Measurements from ENCODE around the gene ARID5B. TPM values are rescaled to one million over a fixed set of nuclear protein-coding genes. Genes with fewer than 3 reads are reported as not detected.

ARID5B gene
- total and polyA plus RNA-seq, 2 of the 4 experiments (the other 2 are of a cell fraction), result 41.0 to 125 TPM

DNA sequence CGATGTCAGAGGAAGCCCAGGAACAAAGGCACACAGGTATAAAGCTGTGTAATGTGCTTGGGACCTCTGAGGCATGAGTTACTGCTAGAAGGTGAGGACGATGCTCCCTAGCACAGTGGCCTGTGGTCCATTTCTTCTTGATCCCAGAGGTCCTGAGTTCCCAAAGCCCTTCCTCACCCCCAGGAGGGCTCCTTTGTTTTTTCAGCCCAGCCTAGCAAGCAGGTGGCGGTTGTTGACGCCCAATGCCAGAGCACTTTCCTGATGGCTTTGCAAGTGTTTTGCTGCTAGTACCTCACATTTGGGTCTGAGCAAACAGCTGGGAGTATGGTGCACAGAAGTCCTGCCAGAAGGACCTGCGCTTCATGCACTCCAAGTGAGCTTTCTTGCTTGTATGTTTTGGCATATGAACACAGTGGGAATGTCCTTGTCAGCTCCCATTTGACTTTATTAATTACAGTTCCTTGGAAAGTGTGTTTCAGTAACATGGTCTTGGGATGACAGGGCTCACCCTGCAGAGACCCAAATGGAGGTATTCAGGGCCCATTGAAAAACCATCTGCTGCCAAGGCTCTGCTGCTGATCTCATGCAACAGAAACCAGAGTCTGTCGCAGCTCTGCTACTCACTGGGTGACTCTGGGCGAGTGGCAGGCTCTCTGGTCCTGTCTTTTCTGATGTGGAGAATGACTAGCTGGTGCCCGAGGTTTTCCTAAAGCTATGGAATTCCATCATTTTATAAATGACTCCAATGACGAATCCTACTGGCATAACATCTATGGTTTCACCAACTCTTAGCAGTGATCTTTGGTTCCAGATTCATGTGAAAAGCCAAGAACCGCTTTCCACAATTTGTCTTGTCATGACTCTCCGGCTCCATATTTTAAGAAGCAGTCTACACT is 134.9 kb downstream of the ARID5B start:
- H3K27me3 ChIP-seq (ENCODE audit: control insufficient read depth, insufficient read depth, low read length), result no peaks in the 10 kb centered on the region
- in situ Hi-C loops (cut with MboI; ENCODE audit: low sequenced_read_pairs), result loop anchor here (25.0 kb wide), 3 partner anchors 551 to 1224 kb away; partner anchors contain the start of genes ADO and EGR2
- peak overlapping the region; percentile 11; the same call in 1 of the 2 replicates for H3K9ac ChIP-seq (ENCODE audit: low read depth, low read length)
- peak; percentile 9; the same call in 1 of the 2 replicates for ATAC-seq (ENCODE audit: low read depth)
- peak overlapping the region; percentile 2; the same call in 1 of the 2 replicates for H4K5ac ChIP-seq (ENCODE audit: low read depth, low read length)
- H3K14ac ChIP-seq (replicated peaks; ENCODE audit: low read depth, low read length), result peak overlapping the region; percentile 53
- peak overlapping the region; percentile 12 for H2AK9ac ChIP-seq (replicated peaks; ENCODE audit: low read depth, low read length, poor library complexity)
- peak overlapping the region; percentile 80 for H3K23ac ChIP-seq (ENCODE audit: low read depth, low read length)
- no peak overlapping the region for H2AFZ ChIP-seq (replicated peaks; ENCODE audit: low read length, poor library complexity)
- H3K56ac ChIP-seq (ENCODE audit: extremely low read depth, insufficient read depth, low read length), result peak overlapping the region; percentile 0; the same call in 1 of the 2 replicates
- H3K4me3 ChIP-seq (ENCODE audit: insufficient read depth, low read depth, low read length), result no peak overlapping the region
- peak overlapping the region; percentile 88; the same call in 2 of the 3 replicates for H2BK15ac ChIP-seq (ENCODE audit: low read depth, low read length)
- peaks cover 22% of the 10 kb centered on the region for H3K9me1 ChIP-seq (ENCODE audit: insufficient read depth, low read length)
- intact Hi-C loops (cut with micrococcal nuclease), result no loop called here
- peaks cover 45 to 81% of the 10 kb centered on the region in 2 experiments for H3K79me1 ChIP-seq (ENCODE audit: low read depth in 1 of 2, low read length in 2 of 2)
- ChIA-PET CTCF (interaction anchor here (1.4 kb wide), 1 partner anchor 13 kb away, joined by 4 read pairs; no protein-coding TSS in a partner anchor), POLR2A (ENCODE audit: unreplicated experiment) (no interaction called here)
- H2BK5ac ChIP-seq (ENCODE audit: low read depth, low read length, poor library complexity, severe bottlenecking), result peak overlapping the region; percentile 84
- no peak for DNase-seq
- H2BK120ac ChIP-seq (ENCODE audit: low read depth, low read length), result peak overlapping the region; percentile 80
- WGBS, 2 experiments (ENCODE audit: extremely low coverage in 2 of 2, insufficient read length in 1 of 2), result 60% methylated on average over 1 of the region's 11 CpGs; no CpG with 5 or more reads in 1 of the 2 experiments
- peaks cover 19% of the 10 kb centered on the region for H3K4me1 ChIP-seq (ENCODE audit: control insufficient read depth, insufficient read depth, low read length)
- H3K18ac ChIP-seq (ENCODE audit: low read depth, low read length), result peak overlapping the region; percentile 29
- BruUV-seq (replicated peaks), result no TSS peak
- no peak overlapping the region for H3K4me2 ChIP-seq (ENCODE audit: low read depth, low read length)
- H3K4ac ChIP-seq (ENCODE audit: low read depth, low read length), result peak overlapping the region; percentile 77
- peak overlapping the region; percentile 72 for H2BK20ac ChIP-seq (ENCODE audit: low read depth, low read length)
- H3K9me3 ChIP-seq (ENCODE audit: control insufficient read depth, insufficient read depth, low read length), result no peaks in the 10 kb centered on the region
- no peaks in the 10 kb centered on the region; the same call in 1 of the 2 replicates for H4K20me1 ChIP-seq (ENCODE audit: insufficient read depth, low read length)
- H2AK5ac ChIP-seq (ENCODE audit: low read depth, low read length), result peak overlapping the region; percentile 91
- H3K27ac ChIP-seq (ENCODE audit: insufficient read depth, low read length), result peak overlapping the region; percentile 55
- dilution Hi-C loops (cut with HindIII; ENCODE audit: low sequenced_read_pairs, unreplicated experiment), result no loop called here
- H3K36me3 ChIP-seq (ENCODE audit: control insufficient read depth, insufficient read depth, low read length), result no peaks in the 10 kb centered on the region
- H4K8ac ChIP-seq (ENCODE audit: low read depth in 2 of 2, low read length in 2 of 2), result peak overlapping the region; percentile 48 to 60; a peak in 3 of 4 replicates
- peak overlapping the region; percentile 50 for H4K91ac ChIP-seq (ENCODE audit: insufficient read depth, low read depth, low read length)
- TF ChIP-seq POLR2A (IDR thresholded peaks at IDR 0.05; ENCODE audit: low read depth, low read length) (no peak), RFX5 (IDR thresholded peaks at IDR 0.05; ENCODE audit: low read depth, low read length) (no peak), FOS (IDR thresholded peaks at IDR 0.05; ENCODE audit: low read depth, low read length) (no peak), MXI1 (IDR thresholded peaks at IDR 0.05; ENCODE audit: borderline replicate concordance, low read depth, low read length) (no peak), RAD21 (IDR thresholded peaks at IDR 0.05; ENCODE audit: low read length) (no peak), CHD1 (IDR thresholded peaks at IDR 0.05; ENCODE audit: low read depth, low read length) (no peak), SMC3 (IDR thresholded peaks at IDR 0.05; ENCODE audit: low read depth, low read length) (no peak), RCOR1 (IDR thresholded peaks at IDR 0.05; ENCODE audit: insufficient replicate concordance, low read length) (no peak), BHLHE40 (IDR thresholded peaks at IDR 0.05; ENCODE audit: low read depth, low read length) (no peak), CEBPB (IDR thresholded peaks at IDR 0.05; ENCODE audit: low read depth, low read length) (no peak), NFE2L2 (IDR thresholded peaks at IDR 0.05; ENCODE audit: low read depth, low read length) (no peak)
- TF ChIP-seq, protein P1, sequence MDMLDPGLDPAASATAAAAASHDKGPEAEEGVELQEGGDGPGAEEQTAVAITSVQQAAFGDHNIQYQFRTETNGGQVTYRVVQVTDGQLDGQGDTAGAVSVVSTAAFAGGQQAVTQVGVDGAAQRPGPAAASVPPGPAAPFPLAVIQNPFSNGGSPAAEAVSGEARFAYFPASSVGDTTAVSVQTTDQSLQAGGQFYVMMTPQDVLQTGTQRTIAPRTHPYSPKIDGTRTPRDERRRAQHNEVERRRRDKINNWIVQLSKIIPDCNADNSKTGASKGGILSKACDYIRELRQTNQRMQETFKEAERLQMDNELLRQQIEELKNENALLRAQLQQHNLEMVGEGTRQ (IDR thresholded peaks at IDR 0.05; ENCODE audit: low read depth, low read length), result no peak
- TF ChIP-seq, protein P2, sequence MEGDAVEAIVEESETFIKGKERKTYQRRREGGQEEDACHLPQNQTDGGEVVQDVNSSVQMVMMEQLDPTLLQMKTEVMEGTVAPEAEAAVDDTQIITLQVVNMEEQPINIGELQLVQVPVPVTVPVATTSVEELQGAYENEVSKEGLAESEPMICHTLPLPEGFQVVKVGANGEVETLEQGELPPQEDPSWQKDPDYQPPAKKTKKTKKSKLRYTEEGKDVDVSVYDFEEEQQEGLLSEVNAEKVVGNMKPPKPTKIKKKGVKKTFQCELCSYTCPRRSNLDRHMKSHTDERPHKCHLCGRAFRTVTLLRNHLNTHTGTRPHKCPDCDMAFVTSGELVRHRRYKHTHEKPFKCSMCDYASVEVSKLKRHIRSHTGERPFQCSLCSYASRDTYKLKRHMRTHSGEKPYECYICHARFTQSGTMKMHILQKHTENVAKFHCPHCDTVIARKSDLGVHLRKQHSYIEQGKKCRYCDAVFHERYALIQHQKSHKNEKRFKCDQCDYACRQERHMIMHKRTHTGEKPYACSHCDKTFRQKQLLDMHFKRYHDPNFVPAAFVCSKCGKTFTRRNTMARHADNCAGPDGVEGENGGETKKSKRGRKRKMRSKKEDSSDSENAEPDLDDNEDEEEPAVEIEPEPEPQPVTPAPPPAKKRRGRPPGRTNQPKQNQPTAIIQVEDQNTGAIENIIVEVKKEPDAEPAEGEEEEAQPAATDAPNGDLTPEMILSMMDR (conservative IDR thresholded peaks at IDR 0.05; ENCODE audit: low read depth, low read length), result no peak
